Measurements from ENCODE around the gene TTC27.

- no peak for TF ChIP-seq CTCF (IDR thresholded peaks at IDR 0.05; ENCODE audit: poor library complexity, severe bottlenecking)
- no peak for TF ChIP-seq POLR2AphosphoS5 (IDR thresholded peaks at IDR 0.05)
- TF ChIP-seq MXI1 (conservative IDR thresholded peaks at IDR 0.05; ENCODE audit: poor library complexity, severe bottlenecking): no peak
- no peak for TF ChIP-seq EZH2 (IDR thresholded peaks at IDR 0.05; ENCODE audit: borderline replicate concordance, insufficient read depth, low read length, poor library complexity, severe bottlenecking)
- no peak for TF ChIP-seq SMC3 (conservative IDR thresholded peaks at IDR 0.05; ENCODE audit: poor library complexity)
- no peak for TF ChIP-seq TAF1 (IDR thresholded peaks at IDR 0.05; ENCODE audit: low read depth)
Measured at GRCh38 chr2:32611771-32612170, 16.1 kb upstream of the TTC27 start.

All from neural cell (in vitro differentiated cells).